BJ (cell line): ENCODE results near the gene RAD51AP2. TPM values are rescaled to one million over a fixed set of nuclear protein-coding genes. Genes with fewer than 3 reads are reported as not detected.

Experiments used
- CTCF ChIA-PET: fragments of 350-600 bp; formaldehyde crosslinking; extraction: SDS; loops from one replicate; lab custom pipeline; 2021; ENCODE audit warnings: antibody characterized with exemption, inconsistent platforms; lab: Yijun Ruan, JAX
- POLR2A ChIA-PET: fragments of 300-600 bp; sonication (Branson Sonifier 250); formaldehyde crosslinking; extraction: SDS; loops from one replicate; lab custom pipeline; 2021; ENCODE audit warnings: antibody characterized with exemption; lab: Charles Lee
- DNase-seq: peaks from one replicate; pipeline ENCODE4 v3.0.0-alpha.2; 2011; ENCODE audit warnings: low read depth
- H3K27me3 ChIP-seq: 2 replicates; pipeline ENCODE4 v1.6.0; 2011; ENCODE audit warnings: low read length; ENCODE audit not compliant: control insufficient read depth, insufficient read depth
- H3K36me3 ChIP-seq: 2 replicates; pipeline ENCODE4 v1.5.1; 2011; ENCODE audit warnings: low read length; ENCODE audit not compliant: control insufficient read depth, insufficient read depth
- H3K4me3 ChIP-seq: 2 replicates; pipeline ENCODE4 v1.5.1; 2011; ENCODE audit warnings: low read depth, mild to moderate bottlenecking, control low read depth, low read length
- CTCF ChIP-seq: IDR thresholded peaks from 2 replicates; pipeline ENCODE4 v1.5.1; 2011; ENCODE audit warnings: low read depth, mild to moderate bottlenecking, control low read depth, inconsistent platforms, low read length, moderate library complexity; ENCODE audit not compliant: insufficient read depth
- polyA plus RNA-seq: library from polyadenylated mRNA; depleted of rRNA; stranded (reverse); fragments of >200 nt; gene quantifications from 2 replicates; pipeline ENCODE4 v1.2.3, GENCODE V29; 2011

The RAD51AP2 gene
- polyA plus RNA-seq, 1 experiment, result not detected

DNA sequence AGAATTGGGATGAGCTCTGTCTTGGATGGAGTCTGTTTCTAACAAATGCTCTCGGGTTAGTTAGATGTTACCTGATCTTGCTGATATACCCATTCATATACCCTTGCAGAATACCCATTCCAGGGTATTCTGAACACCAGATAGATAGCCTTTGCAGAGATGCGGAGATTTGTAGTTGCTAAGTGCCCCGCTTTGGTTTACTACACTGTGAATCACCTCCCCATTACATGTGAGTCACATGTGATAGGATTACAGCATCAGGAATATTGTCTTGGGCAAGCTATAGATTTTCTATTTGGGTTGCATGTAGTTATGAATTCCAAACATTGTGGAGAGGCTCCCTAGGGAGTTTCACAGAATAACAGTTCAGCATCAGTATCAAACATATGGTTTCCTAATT, 26.0 kb upstream of the RAD51AP2 start:
- no peak for TF ChIP-seq CTCF
- H3K36me3 ChIP-seq, result no peaks in the 10 kb centered on the region
- H3K27me3 ChIP-seq, result peaks cover 19% of the 10 kb centered on the region
- ChIA-PET CTCF (interaction anchor here (0.7 kb wide), 1 partner anchor 75 kb away, joined by 3 read pairs; no protein-coding TSS in a partner anchor), POLR2A (no interaction called here)
- DNase-seq, result no peak
- H3K4me3 ChIP-seq, result no peak overlapping the region

DNA sequence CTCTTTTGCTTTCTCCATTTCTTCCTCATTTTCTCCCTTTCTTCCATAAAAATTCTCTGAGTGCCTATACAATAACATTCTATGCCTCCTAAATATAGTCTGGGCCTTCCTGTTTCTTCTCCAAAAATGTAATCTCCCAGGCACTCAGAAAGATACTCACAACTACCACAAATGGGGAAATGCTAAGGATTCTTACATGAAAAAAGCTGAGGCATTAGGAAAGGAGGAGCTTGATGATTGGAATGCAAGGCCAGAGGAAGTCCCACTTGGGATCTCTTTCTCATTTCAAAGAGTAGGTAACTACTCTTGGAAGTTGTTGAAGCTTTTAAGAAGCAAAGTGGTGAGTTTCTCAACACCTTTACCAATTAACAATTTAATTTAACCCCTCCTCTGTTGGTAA, 25.6 kb upstream of the RAD51AP2 start:
- Histone ChIP-seq H3K27me3 (peaks cover 22% of the 10 kb centered on the region), H3K4me3 (no peak overlapping the region), H3K36me3 (no peaks in the 10 kb centered on the region)
- CTCF ChIA-PET, result interaction anchor here (0.7 kb wide), 1 partner anchor 75 kb away, joined by 3 read pairs; no protein-coding TSS in a partner anchor
- no peak for TF ChIP-seq CTCF
- no peak for DNase-seq
- POLR2A ChIA-PET, result no interaction called here

GRCh38 chr2:17543131-17543660, 25.0 kb upstream of the RAD51AP2 start:
- Histone ChIP-seq H3K27me3 (peaks cover 24% of the 10 kb centered on the region), H3K36me3 (no peaks in the 10 kb centered on the region), H3K4me3 (no peak overlapping the region)
- ChIA-PET POLR2A (no interaction called here), CTCF (no interaction called here)
- no peak for TF ChIP-seq CTCF
- DNase-seq, result no peak

GRCh38 chr2:17542471-17542870, 24.2 kb upstream of the RAD51AP2 start:
- TF ChIP-seq CTCF, result no peak
- ChIA-PET POLR2A (no interaction called here), CTCF (no interaction called here)
- H3K4me3 ChIP-seq, result no peak overlapping the region
- no peak for DNase-seq
- H3K27me3 ChIP-seq, result peaks cover 27% of the 10 kb centered on the region
- H3K36me3 ChIP-seq, result no peaks in the 10 kb centered on the region

DNA sequence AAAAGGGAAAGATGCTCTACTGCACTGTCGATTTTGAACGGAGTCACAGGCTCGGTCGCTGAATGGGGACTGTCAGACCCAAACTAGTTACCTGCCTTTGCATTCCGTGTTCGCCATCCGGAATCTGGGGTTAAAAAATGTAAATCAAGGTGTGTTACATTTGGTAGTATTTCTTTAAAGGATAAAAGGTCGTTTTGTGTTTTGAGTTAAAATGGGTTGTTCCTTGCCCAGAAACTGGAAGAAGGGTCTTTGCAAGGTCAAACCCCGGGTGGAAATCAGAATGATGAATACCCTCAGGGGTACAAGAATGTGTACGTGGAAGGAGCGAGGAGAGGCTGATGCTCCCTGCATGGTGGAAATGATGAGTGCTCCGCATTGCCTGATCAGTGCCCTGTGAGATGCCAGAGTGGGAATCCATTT, 23.3 kb upstream of the RAD51AP2 start:
- no peak for TF ChIP-seq CTCF
- Histone ChIP-seq H3K36me3 (no peaks in the 10 kb centered on the region), H3K27me3 (peaks cover 27% of the 10 kb centered on the region), H3K4me3 (no peak overlapping the region)
- no peak for DNase-seq
- CTCF ChIA-PET, result interaction anchor here (1.1 kb wide), 1 partner anchor 130 kb away, joined by 3 read pairs; no protein-coding TSS in a partner anchor
- POLR2A ChIA-PET, result no interaction called here
